HepG2 (cell line): ENCODE data around the gene PRKAR1A. TPM values are rescaled to one million over a fixed set of nuclear protein-coding genes. Genes with fewer than 3 reads are reported as not detected.
A peak's percentile ranks its signal among the peaks of the same experiment; 100 is the strongest.

Experiments
- ELF1 ChIP-seq: sonication (generic); formaldehyde crosslinking; IDR thresholded peaks from 2 replicates; pipeline ENCODE4 v1.4.0; 2020; ENCODE audit warnings: missing genetic modification reagents
- FOXJ3 ChIP-seq: sonication (generic); formaldehyde crosslinking; IDR thresholded peaks from 2 replicates; pipeline ENCODE4 v1.4.0; 2020; ENCODE audit warnings: missing genetic modification reagents, mild to moderate bottlenecking, borderline replicate concordance
- HCFC1 ChIP-seq: fragments of 150-350 bp; IDR thresholded peaks from 2 replicates; pipeline ENCODE4 v1.6.1; 2014; ENCODE audit warnings: low read depth, low read length
- HNF4G ChIP-seq, 2 experiments: sonication (generic) in 1 of 2; formaldehyde crosslinking in 1 of 2; IDR thresholded peaks; 2 replicates each; pipeline versions ENCODE4 v1.4.0 to v1.6.1; 2011 to 2020; ENCODE audit warnings: borderline replicate concordance in 2 of 2, low read depth in 2 of 2, mild to moderate bottlenecking in 2 of 2, low read length in 1 of 2, missing genetic modification reagents in 1 of 2, moderate library complexity in 1 of 2
- HOXA5 ChIP-seq: sonication (generic); formaldehyde crosslinking; IDR thresholded peaks from 2 replicates; pipeline ENCODE4 v1.4.0; 2020; ENCODE audit warnings: missing genetic modification reagents
- IKZF5 ChIP-seq: IDR thresholded peaks from 2 replicates; pipeline ENCODE4 v1.6.1; 2018; ENCODE audit warnings: missing genetic modification reagents, mild to moderate bottlenecking, missing compliant biosample characterization
- REPIN1 ChIP-seq: sonication (generic); formaldehyde crosslinking; IDR thresholded peaks from 2 replicates; pipeline ENCODE4 v1.8.0; 2022; ENCODE audit warnings: missing genetic modification reagents, low read depth, mild to moderate bottlenecking, borderline replicate concordance
- ZBED4 ChIP-seq: sonication (generic); formaldehyde crosslinking; IDR thresholded peaks from 2 replicates; pipeline ENCODE4 v1.4.0; 2020; ENCODE audit warnings: missing genetic modification reagents, borderline replicate concordance
- ZBTB7B ChIP-seq: sonication (generic); formaldehyde crosslinking; IDR thresholded peaks from 2 replicates; pipeline ENCODE4 v1.4.0; 2020; ENCODE audit warnings: missing genetic modification reagents
- ZNF3 ChIP-seq: IDR thresholded peaks from 2 replicates; pipeline ENCODE4 v1.7.0; 2017; ENCODE audit warnings: inconsistent platforms
- ZNF326 ChIP-seq: sonication (generic); formaldehyde crosslinking; IDR thresholded peaks from 2 replicates; pipeline ENCODE4 v1.4.0; 2020; ENCODE audit warnings: missing genetic modification reagents, borderline replicate concordance
- ZNF460 ChIP-seq: sonication (generic); formaldehyde crosslinking; IDR thresholded peaks from 2 replicates; pipeline ENCODE4 v1.5.1; 2020; ENCODE audit warnings: missing genetic modification reagents, mild to moderate bottlenecking, borderline replicate concordance
- ZNF512 ChIP-seq: sonication (generic); formaldehyde crosslinking; IDR thresholded peaks from 2 replicates; pipeline ENCODE4 v1.4.0; 2020; ENCODE audit warnings: mild to moderate bottlenecking, missing genetic modification reagents
- ZNF777 ChIP-seq: sonication (generic); formaldehyde crosslinking; IDR thresholded peaks from 2 replicates; pipeline ENCODE4 v1.4.0; 2020; ENCODE audit warnings: missing genetic modification reagents
- polyA plus RNA-seq, 8 experiments: library from polyadenylated mRNA; depleted of rRNA in 3 of 8; stranded (reverse) in 7 of 8; unstranded in 1 of 8; fragments of >200 nt; fragmentation: Illumina TruSeq in 4 of 8; extraction: Trizol in 4 of 8; gene quantifications; 2 replicates each; pipeline versions ENCODE4 v1.2.1 to v1.2.3, GENCODE V29; 2011 to 2016; ENCODE audit warnings: low read depth in 4 of 8, missing spikeins in 1 of 8, mixed read lengths in 1 of 8; ENCODE audit not compliant: insufficient read depth in 1 of 8
- total RNA-seq, 5 experiments: library from RNA; depleted of rRNA; stranded (reverse); fragments of >200 nt; fragmentation: Illumina TruSeq; extraction: Trizol; gene quantifications; 2 replicates each; pipeline ENCODE4 v1.2.3, GENCODE V29; 2016; ENCODE audit warnings: low read depth in 1 of 5
- TF ChIP-seq, protein P1 (sequence below), 2 experiments: IDR thresholded peaks; 2 replicates each; pipeline ENCODE4 v1.6.1; 2011 to 2012; ENCODE audit warnings: low read length in 2 of 2, borderline replicate concordance in 1 of 2, low read depth in 1 of 2, mild to moderate bottlenecking in 1 of 2, moderate library complexity in 1 of 2

PRKAR1A gene
- total and polyA plus RNA-seq, 2 of the 13 experiments (the other 11 are each of a cell fraction or from before 2014, with no cell fraction given), result 265 to 266 TPM

GRCh38 chr17:68580236-68580770 lies 68.1 kb downstream of the PRKAR1A start (continued):
- TF ChIP-seq REPIN1 (CRISPR knock-in tag) (peak; percentile 53; the same call in 1 of the 2 replicates), ELF1 (CRISPR knock-in tag) (peak; percentile 46), ZNF326 (no peak), HOXA5 (peak; percentile 60; the same call in 1 of the 2 replicates), ZBED4 (peak; percentile 50; the same call in 1 of the 2 replicates), HCFC1 (no peak), HNF4G (IDR thresholded peaks at IDR 0.05; ENCODE audit: borderline replicate concordance, low read depth, low read length) (0 out of 2 replicates have a peak, but pooled peaks have one; percentile 24), HNF4G (CRISPR knock-in tag; IDR thresholded peaks at IDR 0.05; ENCODE audit: borderline replicate concordance, low read depth) (no peak), ZNF460 (CRISPR knock-in tag) (no peak), ZNF512 (CRISPR knock-in tag) (peak; percentile 50; the same call in 1 of the 2 replicates), ZBTB7B (0 out of 2 replicates have a peak, but pooled peaks have one; percentile 31), ZNF777 (CRISPR knock-in tag) (no peak), ZNF3 (CRISPR knock-in tag) (peak; percentile 33; the same call in 1 of the 2 replicates), IKZF5 (CRISPR knock-in tag) (peak; percentile 76; the same call in 1 of the 2 replicates), FOXJ3 (CRISPR knock-in tag) (peak; percentile 85; the same call in 1 of the 2 replicates)
- TF ChIP-seq, protein P1, sequence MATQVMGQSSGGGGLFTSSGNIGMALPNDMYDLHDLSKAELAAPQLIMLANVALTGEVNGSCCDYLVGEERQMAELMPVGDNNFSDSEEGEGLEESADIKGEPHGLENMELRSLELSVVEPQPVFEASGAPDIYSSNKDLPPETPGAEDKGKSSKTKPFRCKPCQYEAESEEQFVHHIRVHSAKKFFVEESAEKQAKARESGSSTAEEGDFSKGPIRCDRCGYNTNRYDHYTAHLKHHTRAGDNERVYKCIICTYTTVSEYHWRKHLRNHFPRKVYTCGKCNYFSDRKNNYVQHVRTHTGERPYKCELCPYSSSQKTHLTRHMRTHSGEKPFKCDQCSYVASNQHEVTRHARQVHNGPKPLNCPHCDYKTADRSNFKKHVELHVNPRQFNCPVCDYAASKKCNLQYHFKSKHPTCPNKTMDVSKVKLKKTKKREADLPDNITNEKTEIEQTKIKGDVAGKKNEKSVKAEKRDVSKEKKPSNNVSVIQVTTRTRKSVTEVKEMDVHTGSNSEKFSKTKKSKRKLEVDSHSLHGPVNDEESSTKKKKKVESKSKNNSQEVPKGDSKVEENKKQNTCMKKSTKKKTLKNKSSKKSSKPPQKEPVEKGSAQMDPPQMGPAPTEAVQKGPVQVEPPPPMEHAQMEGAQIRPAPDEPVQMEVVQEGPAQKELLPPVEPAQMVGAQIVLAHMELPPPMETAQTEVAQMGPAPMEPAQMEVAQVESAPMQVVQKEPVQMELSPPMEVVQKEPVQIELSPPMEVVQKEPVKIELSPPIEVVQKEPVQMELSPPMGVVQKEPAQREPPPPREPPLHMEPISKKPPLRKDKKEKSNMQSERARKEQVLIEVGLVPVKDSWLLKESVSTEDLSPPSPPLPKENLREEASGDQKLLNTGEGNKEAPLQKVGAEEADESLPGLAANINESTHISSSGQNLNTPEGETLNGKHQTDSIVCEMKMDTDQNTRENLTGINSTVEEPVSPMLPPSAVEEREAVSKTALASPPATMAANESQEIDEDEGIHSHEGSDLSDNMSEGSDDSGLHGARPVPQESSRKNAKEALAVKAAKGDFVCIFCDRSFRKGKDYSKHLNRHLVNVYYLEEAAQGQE (IDR thresholded peaks at IDR 0.05; ENCODE audit: borderline replicate concordance in 1 of 2, low read depth in 1 of 2, low read length in 2 of 2), result peak in 1 of 2 experiments; percentile 51; a peak in 1 of 4 replicates
